DOHH2 (cell line): ENCODE measurements around the gene TGM3.

ENCODE experiments used
- H3F3A ChIP-seq: fragments of 200-600 bp; sonication (generic), shearing (Covaris generic); 2 replicates; pipeline ENCODE4 v1.6.0; 2016; ENCODE audit warnings: antibody characterized with exemption, mild to moderate bottlenecking; ENCODE audit not compliant: control insufficient read depth, insufficient read depth
- H3K27ac ChIP-seq: fragments of 200-600 bp; sonication (generic); 2 replicates; pipeline ENCODE4 v1.5.1; 2014; ENCODE audit warnings: low read depth, mild to moderate bottlenecking, low read length, moderate library complexity
- H3K27me3 ChIP-seq: fragments of 200-600 bp; sonication (generic); 2 replicates; pipeline ENCODE4 v1.6.1; 2014; ENCODE audit warnings: mild to moderate bottlenecking, low read length, mixed read lengths; ENCODE audit not compliant: control insufficient read depth
- H3K36me3 ChIP-seq: fragments of 200-600 bp; sonication (generic); 2 replicates; pipeline ENCODE4 v1.6.1; 2014; ENCODE audit warnings: mild to moderate bottlenecking, low read length, moderate library complexity, mixed read lengths; ENCODE audit not compliant: control insufficient read depth
- H3K4me1 ChIP-seq: fragments of 200-600 bp; sonication (generic); 2 replicates; pipeline ENCODE4 v1.6.1; 2014; ENCODE audit warnings: mild to moderate bottlenecking, low read length, mixed read lengths; ENCODE audit not compliant: control insufficient read depth
- H3K4me2 ChIP-seq: fragments of 200-600 bp; sonication (generic); 2 replicates; pipeline ENCODE4 v1.6.0; 2014; ENCODE audit warnings: mild to moderate bottlenecking, low read length, moderate library complexity
- H3K4me3 ChIP-seq: fragments of 200-600 bp; sonication (generic); 2 replicates; pipeline ENCODE4 v1.5.1; 2014; ENCODE audit warnings: mild to moderate bottlenecking, low read length, mixed read lengths
- H3K79me2 ChIP-seq: fragments of 200-600 bp; sonication (generic); 2 replicates; pipeline ENCODE4 v1.6.1; 2014; ENCODE audit warnings: mild to moderate bottlenecking, low read length, mixed read lengths; ENCODE audit not compliant: control insufficient read depth
- H3K9me2 ChIP-seq: fragments of 200-600 bp; sonication (generic); replicated peaks from 2 replicates; pipeline ENCODE4 v1.6.1; 2014; ENCODE audit warnings: mild to moderate bottlenecking, low read length, mixed read lengths; ENCODE audit not compliant: control insufficient read depth
- H3K9me3 ChIP-seq: fragments of 200-600 bp; sonication (generic); 2 replicates; pipeline ENCODE4 v1.6.1; 2014; ENCODE audit warnings: antibody characterized with exemption, low read length, mixed read lengths; ENCODE audit not compliant: control insufficient read depth, insufficient read depth
- H4K20me1 ChIP-seq: fragments of 200-600 bp; sonication (generic); 2 replicates; pipeline ENCODE4 v1.6.0; 2014; ENCODE audit warnings: low read depth, mild to moderate bottlenecking, antibody characterized with exemption, low read length, moderate library complexity; ENCODE audit not compliant: control insufficient read depth, insufficient read depth
- CTCF ChIP-seq: fragments of 200-600 bp; sonication (generic); IDR thresholded peaks from one replicate; pipeline ENCODE4 v1.5.1; 2014; ENCODE audit warnings: antibody characterized with exemption, mild to moderate bottlenecking, low read depth, low read length; ENCODE audit not compliant: poor library complexity, severe bottlenecking
- EZH2phosphoT487 ChIP-seq: fragments of 200-600 bp; sonication (generic); IDR thresholded peaks from 2 replicates; pipeline ENCODE4 v1.6.1; 2017; ENCODE audit warnings: borderline replicate concordance, mild to moderate bottlenecking, antibody characterized with exemption, low read length, moderate library complexity, mixed read lengths

Gene TGM3

GRCh38 chr20:2297357-2297728, 1.5 kb downstream of the TGM3 start:
- Histone ChIP-seq H3K36me3 (no peaks in the 10 kb centered on the region), H4K20me1 (no peaks in the 10 kb centered on the region), H3K4me1 (peaks cover 9% of the 10 kb centered on the region), H3K4me3 (no peak overlapping the region), H3K79me2 (no peaks in the 10 kb centered on the region), H3K9me2 (no peaks in the 10 kb centered on the region), H3K4me2 (no peak overlapping the region), H3K27me3 (0 out of 2 replicates have a peak, but pooled peaks cover 2% of the 10 kb centered on the region), H3F3A (no peaks in the 10 kb centered on the region), H3K27ac (no peak overlapping the region), H3K9me3 (no peaks in the 10 kb centered on the region)
- TF ChIP-seq CTCF (no peak), EZH2phosphoT487 (no peak)

- Histone ChIP-seq H3F3A (no peaks in the 10 kb centered on the region), H4K20me1 (no peaks in the 10 kb centered on the region), H3K79me2 (no peaks in the 10 kb centered on the region), H3K27ac (no peak overlapping the region), H3K4me1 (peaks cover 9% of the 10 kb centered on the region), H3K27me3 (0 out of 2 replicates have a peak, but pooled peaks cover 2% of the 10 kb centered on the region), H3K9me2 (no peaks in the 10 kb centered on the region), H3K36me3 (no peaks in the 10 kb centered on the region), H3K4me3 (no peak overlapping the region), H3K9me3 (no peaks in the 10 kb centered on the region), H3K4me2 (no peak overlapping the region)
- TF ChIP-seq EZH2phosphoT487 (no peak), CTCF (no peak)
These were observed 2.3 kb downstream of the TGM3 start for GRCh38 chr20:2298116-2298515.

- H3K9me3 ChIP-seq, result no peaks in the 10 kb centered on the region
- H3K4me1 ChIP-seq, result peaks cover 9% of the 10 kb centered on the region
- H3K4me3 ChIP-seq, result no peak overlapping the region
- no peaks in the 10 kb centered on the region for H3K9me2 ChIP-seq
- TF ChIP-seq CTCF, result no peak
- no peak for TF ChIP-seq EZH2phosphoT487
- H4K20me1 ChIP-seq, result no peaks in the 10 kb centered on the region
- no peaks in the 10 kb centered on the region for H3K79me2 ChIP-seq
- no peaks in the 10 kb centered on the region for H3K36me3 ChIP-seq
- no peak overlapping the region for H3K4me2 ChIP-seq
- H3K27me3 ChIP-seq, result peaks cover 2% of the 10 kb centered on the region; the same call in 1 of the 2 replicates
- H3F3A ChIP-seq, result no peaks in the 10 kb centered on the region
- no peak overlapping the region for H3K27ac ChIP-seq
These were observed 2.9 kb downstream of the TGM3 start for GRCh38 chr20:2298701-2299100.

- no peaks in the 10 kb centered on the region for H3K36me3 ChIP-seq
- no peaks in the 10 kb centered on the region for H4K20me1 ChIP-seq
- H3K79me2 ChIP-seq, result no peaks in the 10 kb centered on the region
- no peaks in the 10 kb centered on the region for H3K9me2 ChIP-seq
- TF ChIP-seq CTCF (no peak), EZH2phosphoT487 (no peak)
- H3F3A ChIP-seq, result no peaks in the 10 kb centered on the region
- no peak overlapping the region for H3K4me2 ChIP-seq
- H3K4me1 ChIP-seq, result peaks cover 9% of the 10 kb centered on the region
- H3K9me3 ChIP-seq, result no peaks in the 10 kb centered on the region
- H3K27me3 ChIP-seq, result peaks cover 2% of the 10 kb centered on the region; the same call in 1 of the 2 replicates
- no peak overlapping the region for H3K4me3 ChIP-seq
- no peak overlapping the region for H3K27ac ChIP-seq
These were observed 3.5 kb downstream of the TGM3 start for GRCh38 chr20:2299301-2299700.
